Ishikawa (cell line): ENCODE measurements around the gene RXRG.

Source experiments
- CEBPB ChIP-seq: IDR thresholded peaks from 2 replicates; pipeline ENCODE4 v1.6.1; 2012
- EP300 ChIP-seq: IDR thresholded peaks from 2 replicates; pipeline ENCODE4 v1.6.1; 2012; ENCODE audit warnings: borderline replicate concordance

DNA sequence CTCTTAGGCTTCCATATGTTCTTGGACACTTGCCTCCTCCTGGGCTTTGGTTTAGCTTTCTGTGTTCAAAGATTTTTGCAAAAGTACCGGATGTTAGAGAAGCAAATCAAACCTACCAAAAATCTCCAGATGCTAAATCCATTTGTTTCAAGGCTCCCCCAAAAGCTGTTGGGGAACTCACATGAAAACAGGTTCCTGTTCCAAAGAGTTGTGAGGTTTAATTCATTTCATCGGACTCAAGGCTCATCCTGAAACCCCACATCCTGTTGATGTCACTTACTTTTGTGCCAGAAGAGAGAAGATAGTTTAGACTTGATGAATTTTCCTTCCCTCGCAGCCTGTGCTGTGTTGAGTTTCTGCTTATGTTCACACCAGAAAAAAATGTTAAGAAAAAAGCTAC lies 41.7 kb upstream of the RXRG start:
- TF ChIP-seq EP300: no peak
- TF ChIP-seq CEBPB: no peak
